Subcutaneous adipose tissue (tissue), 4 donors: ENCODE data around the gene MRO. TPM values are rescaled to one million over a fixed set of nuclear protein-coding genes. Genes with fewer than 3 reads are reported as not detected.

Source experiments
- total RNA-seq, 4 donors: library from RNA; depleted of rRNA; stranded (reverse); fragments of >200 nt; gene quantifications; one replicate each; pipeline ENCODE4 v1.1.0, GENCODE V29; 2016
- TF ChIP-seq, protein P1 (sequence below): fragments of 450-650 bp; IDR thresholded peaks from one replicate; pipeline ENCODE4 v1.5.1; 2016; ENCODE audit warnings: low read depth, mild to moderate bottlenecking, control low read depth, antibody characterized with exemption, moderate library complexity

Gene MRO
- total RNA-seq = 1 to 10 TPM in 3 of 4 donors, under 1 TPM in 1; 0.49 to 3.2 (median 1.7) TPM

DNA sequence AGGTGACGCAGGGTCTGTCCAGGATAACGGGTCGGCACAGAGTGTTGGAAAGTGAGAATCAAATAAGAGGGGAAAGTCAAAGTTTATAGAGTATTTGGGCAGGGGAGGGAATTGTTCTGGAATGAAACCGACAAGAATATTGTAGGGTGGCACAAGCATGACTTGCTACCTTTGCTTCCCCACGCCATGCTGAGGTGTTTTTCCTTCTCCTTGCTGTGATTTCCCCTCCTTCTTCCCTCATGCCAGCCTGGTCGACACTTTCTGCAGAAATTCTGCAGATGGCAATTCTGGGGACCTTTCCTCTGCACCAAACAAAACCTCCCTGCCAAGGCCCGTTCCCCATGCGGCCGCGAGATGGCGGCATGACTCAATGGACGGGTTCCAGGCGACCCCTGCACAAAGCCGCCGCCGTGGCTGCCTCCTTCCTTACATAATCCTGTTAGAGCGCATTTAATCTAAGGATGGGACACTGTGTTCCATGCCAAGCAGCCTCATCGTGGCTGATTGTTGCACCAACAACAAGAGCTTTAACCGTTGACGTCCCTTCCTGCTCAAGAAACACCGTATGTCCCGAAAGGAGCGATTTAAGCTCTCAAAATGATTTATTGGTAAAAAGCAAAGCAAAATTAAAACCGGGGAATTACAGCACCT, at the start of gene MRO:
TSS of gene MRO (minus strand) at position 289 of the 651 bp plus-strand sequence. CDS start 10,616 bp downstream, outside the sequence.
- TF ChIP-seq, protein P1, sequence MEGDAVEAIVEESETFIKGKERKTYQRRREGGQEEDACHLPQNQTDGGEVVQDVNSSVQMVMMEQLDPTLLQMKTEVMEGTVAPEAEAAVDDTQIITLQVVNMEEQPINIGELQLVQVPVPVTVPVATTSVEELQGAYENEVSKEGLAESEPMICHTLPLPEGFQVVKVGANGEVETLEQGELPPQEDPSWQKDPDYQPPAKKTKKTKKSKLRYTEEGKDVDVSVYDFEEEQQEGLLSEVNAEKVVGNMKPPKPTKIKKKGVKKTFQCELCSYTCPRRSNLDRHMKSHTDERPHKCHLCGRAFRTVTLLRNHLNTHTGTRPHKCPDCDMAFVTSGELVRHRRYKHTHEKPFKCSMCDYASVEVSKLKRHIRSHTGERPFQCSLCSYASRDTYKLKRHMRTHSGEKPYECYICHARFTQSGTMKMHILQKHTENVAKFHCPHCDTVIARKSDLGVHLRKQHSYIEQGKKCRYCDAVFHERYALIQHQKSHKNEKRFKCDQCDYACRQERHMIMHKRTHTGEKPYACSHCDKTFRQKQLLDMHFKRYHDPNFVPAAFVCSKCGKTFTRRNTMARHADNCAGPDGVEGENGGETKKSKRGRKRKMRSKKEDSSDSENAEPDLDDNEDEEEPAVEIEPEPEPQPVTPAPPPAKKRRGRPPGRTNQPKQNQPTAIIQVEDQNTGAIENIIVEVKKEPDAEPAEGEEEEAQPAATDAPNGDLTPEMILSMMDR = no peak

DNA sequence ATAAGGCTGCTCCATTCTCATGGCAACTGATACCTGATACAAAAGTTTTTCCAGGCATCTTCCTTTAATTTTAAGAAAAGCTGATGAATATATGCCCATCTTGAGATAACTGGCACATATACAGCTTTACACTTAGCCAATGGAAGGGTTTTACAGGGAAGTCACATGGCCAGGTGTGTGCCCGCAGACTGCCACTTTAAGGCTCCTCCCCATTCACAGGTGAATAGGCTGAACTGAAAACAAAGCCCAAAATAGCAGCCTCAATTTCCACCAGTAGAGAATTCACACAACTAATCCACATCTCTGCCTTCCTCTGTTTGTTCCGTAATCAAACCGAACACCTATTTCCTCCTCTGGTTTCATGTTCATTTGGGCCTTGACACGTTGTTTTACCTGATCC, 49.3 kb upstream of the MRO start:
- TF ChIP-seq, protein P1 = no peak

DNA sequence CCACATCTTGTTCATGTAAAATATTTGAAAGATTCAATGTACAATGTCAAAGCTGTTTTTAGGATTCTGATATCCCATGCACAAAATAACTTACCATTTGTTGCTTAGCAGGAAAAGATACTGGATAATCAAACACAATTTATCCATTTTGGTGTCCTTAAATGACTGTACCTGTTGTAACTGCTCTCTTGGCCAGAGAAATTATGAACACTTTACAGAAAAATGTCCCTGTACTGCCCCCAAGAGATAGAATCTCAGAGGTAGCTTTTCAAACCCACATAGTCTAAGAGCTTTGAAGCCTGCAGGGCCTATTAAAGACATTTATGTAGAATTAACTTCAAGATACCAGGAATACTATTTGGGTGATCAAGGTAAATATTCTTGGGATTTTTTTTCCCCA, 46.9 kb upstream of the MRO start:
- TF ChIP-seq, protein P1 = no peak

DNA sequence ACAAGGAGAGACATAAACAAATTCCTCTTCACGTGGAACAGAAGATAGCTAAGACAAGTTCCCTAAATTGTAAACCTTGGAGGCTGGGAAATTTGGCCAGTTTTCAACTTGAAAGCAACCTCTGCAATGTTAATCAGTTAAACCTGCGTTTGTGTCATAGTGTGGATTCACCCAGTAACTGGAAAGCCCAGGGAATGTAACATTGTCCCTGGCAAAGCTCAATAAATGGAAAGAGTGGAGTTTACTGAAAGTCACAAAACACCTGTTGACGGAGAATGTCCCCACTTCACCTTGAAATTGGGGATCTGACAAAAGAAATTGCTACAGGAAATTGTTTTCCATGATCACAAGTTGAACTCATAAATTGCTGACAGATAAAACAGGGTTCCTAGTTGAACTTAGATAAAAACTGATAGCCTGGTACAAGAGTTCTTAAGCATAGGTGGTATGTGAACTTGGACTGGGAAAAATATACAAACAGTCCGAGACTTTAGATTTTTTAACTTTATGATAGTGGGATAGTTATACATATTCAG, 44.1 kb upstream of the MRO start:
- TF ChIP-seq, protein P1 = no peak

DNA sequence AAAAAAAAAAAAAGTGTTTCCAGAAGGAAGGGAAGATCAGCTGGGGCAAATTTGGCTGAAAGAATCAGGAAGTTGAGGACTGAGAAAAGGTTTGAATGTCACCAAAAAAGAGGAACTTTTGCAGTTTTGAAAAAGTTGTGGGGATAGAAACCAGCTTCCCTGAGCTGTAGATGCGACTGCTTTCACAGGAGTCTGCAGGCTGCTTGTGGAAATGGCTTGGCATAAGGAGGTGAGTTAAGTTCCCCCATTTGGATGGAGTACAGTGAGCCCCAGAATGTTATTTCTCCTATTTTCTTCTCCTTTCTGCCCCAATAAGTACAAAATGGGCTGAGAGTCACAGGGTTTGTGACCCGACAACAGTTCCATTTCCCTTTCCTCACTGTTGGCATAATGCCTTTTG, 42.6 kb upstream of the MRO start:
- TF ChIP-seq, protein P1 = no peak

DNA sequence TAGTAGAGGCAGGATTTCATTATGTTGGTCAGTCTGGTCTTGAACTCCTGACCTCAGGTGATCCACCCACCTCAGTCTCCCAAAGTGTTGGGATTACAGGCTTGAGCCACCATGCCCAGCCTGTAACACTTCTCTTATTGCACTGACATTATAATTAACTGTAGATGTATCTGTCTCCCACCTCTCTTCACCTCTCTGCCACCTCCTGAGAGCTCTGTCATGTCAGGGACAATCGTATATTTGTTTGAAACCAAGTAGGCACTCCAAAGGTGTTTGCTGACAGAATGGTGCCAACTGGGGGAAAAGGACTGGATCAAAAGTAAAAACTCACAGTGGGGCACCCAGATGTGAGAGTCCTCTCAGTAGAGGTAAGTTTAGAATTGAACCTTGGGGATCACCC, 41.8 kb upstream of the MRO start:
- TF ChIP-seq, protein P1 = no peak

DNA sequence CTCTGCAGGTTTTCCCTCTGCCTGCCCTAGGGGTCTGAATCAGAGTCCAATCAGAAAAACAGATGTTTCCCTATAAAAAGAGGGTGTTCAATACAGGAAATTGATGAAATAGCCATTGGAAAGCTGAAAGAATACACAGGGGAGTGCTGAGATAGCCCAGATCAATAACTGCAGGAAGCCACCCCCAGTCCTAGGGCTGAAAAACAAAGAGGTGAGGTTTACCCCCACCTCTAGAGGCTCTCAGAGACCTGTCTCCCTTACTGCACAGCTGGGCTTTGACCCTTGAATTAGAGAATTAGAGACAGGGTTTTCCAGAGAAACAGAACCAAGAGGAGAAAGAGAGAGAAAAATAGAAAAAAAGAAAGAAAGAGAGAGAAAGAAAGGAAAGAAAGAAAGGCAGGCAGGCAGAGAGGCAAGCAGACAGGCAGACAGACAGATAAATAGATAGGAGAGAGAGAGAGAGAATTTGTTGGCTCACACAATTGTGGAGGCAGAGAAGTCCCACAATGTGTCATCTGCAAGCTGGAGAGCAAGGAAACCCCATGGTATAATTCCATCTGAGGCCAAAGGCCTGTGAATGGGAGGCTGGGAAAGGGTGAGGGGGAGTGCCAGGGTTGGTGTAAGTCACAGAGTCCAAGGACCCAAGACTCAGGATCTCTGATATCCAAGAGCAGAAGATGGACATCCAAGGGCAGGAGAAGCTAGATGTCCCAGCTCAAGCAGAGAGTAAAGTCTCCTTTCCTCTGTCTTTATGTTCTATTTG, 40.2 kb upstream of the MRO start:
- TF ChIP-seq, protein P1 = no peak
